Stimulated activated CD8-positive, alpha-beta memory T cell treated with anti-CD3 and anti-CD28 coated beads, Interleukin-15, amount 100 ng/mL, for 1 hour (primary cell): ENCODE results near the gene APEX1.
"Not testable (repeated sequence)": the region's sequence is repeated elsewhere in the genome, so short reads cannot be mapped to it uniquely, and the experiment has no call there.

ENCODE experiments used
- DNase-seq: peaks from one replicate; pipeline ENCODE4 v3.0.0-alpha.2; 2020; ENCODE audit warnings: low read depth

Gene APEX1

GRCh38 chr14:20435582-20436362, 19.3 kb upstream of the APEX1 start, which contains the start of gene KLHL33:
Gene KLHL33 (minus strand): TSS chr14:20436166. CDS start chr14:20435811, 355 bp downstream.
- DNase-seq: no peak

- DNase-seq: no peak
Measured at GRCh38 chr14:20436363-20436755, 18.7 kb upstream of the APEX1 start.

GRCh38 chr14:20438664-20439063, 16.4 kb upstream of the APEX1 start:
- no peak for DNase-seq

GRCh38 chr14:20440465-20440864, 14.6 kb upstream of the APEX1 start:
- DNase-seq: no peak

- no peak for DNase-seq
Measured at GRCh38 chr14:20440882-20441281, 14.1 kb upstream of the APEX1 start.

GRCh38 chr14:20441461-20441860, 13.6 kb upstream of the APEX1 start:
- no peak for DNase-seq

GRCh38 chr14:20443650-20444049, 11.4 kb upstream of the APEX1 start:
- not testable (repeated sequence) for DNase-seq

- no peak for DNase-seq
Measured at GRCh38 chr14:20446889-20447288, 8.1 kb upstream of the APEX1 start.

GRCh38 chr14:20452831-20453230, 2.2 kb upstream of the APEX1 start:
- DNase-seq: not testable (repeated sequence)

- no peak for DNase-seq
Measured at GRCh38 chr14:20455355-20456300, 602 bp downstream of the APEX1 start.

GRCh38 chr14:20456971-20457370, 1.9 kb downstream of the APEX1 start:
- no peak for DNase-seq

- no peak for DNase-seq
Measured at GRCh38 chr14:20458031-20458789, 3.2 kb downstream of the APEX1 start.

GRCh38 chr14:20460458-20461224, 5.6 kb downstream of the APEX1 start:
- DNase-seq: no peak

- peak; percentile 95 for DNase-seq
Measured at GRCh38 chr14:20461225-20462141, 6.5 kb downstream of the APEX1 start, which contains the start of gene PIP4P1. Gene PIP4P1 (minus strand): TSS chr14:20461434. CDS start chr14:20461325, 109 bp downstream.

- no peak for DNase-seq
Measured at GRCh38 chr14:20468764-20469241, 13.8 kb downstream of the APEX1 start.

- peak; percentile 68 for DNase-seq
Measured at GRCh38 chr14:20469242-20469889, 14.3 kb downstream of the APEX1 start, which contains the start of gene PNP. Gene PNP (plus strand): TSS chr14:20469406. CDS start chr14:20469525, 119 bp downstream.

GRCh38 chr14:20469890-20470602, 15.0 kb downstream of the APEX1 start:
- no peak for DNase-seq

- DNase-seq: no peak
Measured at GRCh38 chr14:20470603-20470901, 15.5 kb downstream of the APEX1 start.
